Body of pancreas (tissue), 4 donors: ENCODE results near the gene MBD6.

Experiments
- CTCF ChIP-seq, 7 experiments: fragments of 450-650 bp in 4 of 7; fragments of 200-600 bp in 3 of 7; sonication (generic) in 3 of 7; IDR thresholded peaks; one replicate each; pipeline ENCODE4 v1.5.1; 2016 to 2019; ENCODE audit warnings: antibody characterized with exemption in 7 of 7
- POLR2A ChIP-seq, 3 donors: fragments of 450-650 bp; IDR thresholded peaks; one replicate each; pipeline ENCODE4 v1.6.1; 2016; ENCODE audit warnings: antibody characterized with exemption in 3 of 3, mild to moderate bottlenecking in 2 of 3

- no peak for TF ChIP-seq POLR2A (IDR thresholded peaks at IDR 0.05)
- no peak for TF ChIP-seq CTCF (IDR thresholded peaks at IDR 0.05)
Measured at GRCh38 chr12:57479043-57479375, 43.6 kb upstream of the MBD6 start.
